OCI-LY3 (cell line): Measurements from ENCODE around the gene SH2D1B.

ENCODE experiments used
- EZH2phosphoT487 ChIP-seq: fragments of 200-600 bp; shearing (Covaris generic); IDR thresholded peaks from 2 replicates; pipeline ENCODE4 v1.6.1; 2018; ENCODE audit warnings: antibody characterized with exemption, mixed run types, low read depth
- TF ChIP-seq, protein P1 (sequence below): fragments of 200-600, 300-600 bp; sonication (generic); IDR thresholded peaks from 2 replicates; pipeline ENCODE4 v1.5.1; 2014; ENCODE audit warnings: antibody characterized with exemption, low read length, low read depth

GRCh38 chr1:162405800-162406199, 6.1 kb downstream of the SH2D1B start:
- TF ChIP-seq, protein P1, sequence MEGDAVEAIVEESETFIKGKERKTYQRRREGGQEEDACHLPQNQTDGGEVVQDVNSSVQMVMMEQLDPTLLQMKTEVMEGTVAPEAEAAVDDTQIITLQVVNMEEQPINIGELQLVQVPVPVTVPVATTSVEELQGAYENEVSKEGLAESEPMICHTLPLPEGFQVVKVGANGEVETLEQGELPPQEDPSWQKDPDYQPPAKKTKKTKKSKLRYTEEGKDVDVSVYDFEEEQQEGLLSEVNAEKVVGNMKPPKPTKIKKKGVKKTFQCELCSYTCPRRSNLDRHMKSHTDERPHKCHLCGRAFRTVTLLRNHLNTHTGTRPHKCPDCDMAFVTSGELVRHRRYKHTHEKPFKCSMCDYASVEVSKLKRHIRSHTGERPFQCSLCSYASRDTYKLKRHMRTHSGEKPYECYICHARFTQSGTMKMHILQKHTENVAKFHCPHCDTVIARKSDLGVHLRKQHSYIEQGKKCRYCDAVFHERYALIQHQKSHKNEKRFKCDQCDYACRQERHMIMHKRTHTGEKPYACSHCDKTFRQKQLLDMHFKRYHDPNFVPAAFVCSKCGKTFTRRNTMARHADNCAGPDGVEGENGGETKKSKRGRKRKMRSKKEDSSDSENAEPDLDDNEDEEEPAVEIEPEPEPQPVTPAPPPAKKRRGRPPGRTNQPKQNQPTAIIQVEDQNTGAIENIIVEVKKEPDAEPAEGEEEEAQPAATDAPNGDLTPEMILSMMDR: no peak
- no peak for TF ChIP-seq EZH2phosphoT487
